Measurements from ENCODE around the gene IFT20. TPM values are rescaled to one million over a fixed set of nuclear protein-coding genes. Genes with fewer than 3 reads are reported as not detected.

The IFT20 gene
- total RNA-seq, 2 experiments from 2014 or later, result 22.2 to 25.7 TPM

- Mint-ChIP-seq H3K4me1 (peaks cover 23% of the 10 kb centered on the region), H3K27me3 (no peaks in the 10 kb centered on the region), H3K9me3 (no peaks in the 10 kb centered on the region), H3K27ac (peak within 1 kb of the TSS; percentile 77), H3K4me3 (peak within 1 kb of the TSS; percentile 90), H3K36me3 (ENCODE audit: low read depth) (no peaks in the 10 kb centered on the region)
- ChIA-PET CTCF (interaction anchor here (0.8 to 1.7 kb wide), 2 partner anchors 13 to 528 kb away, joined by 3 to 7 read pairs; partner anchors contain the start of gene POLDIP2), POLR2A (interaction anchor here (1.6 to 7.6 kb wide), 5 partner anchors 9 to 35 kb away, joined by 7 to 80 read pairs (median 18); partner anchors contain the start of genes IFT20, POLDIP2 and TNFAIP1)
- no peak for DNase-seq
Measured at GRCh38 chr17:28370035-28370743, 34.9 kb upstream of the IFT20 start, which contains the start of gene VTN. VTN (minus strand) TSS chr17:28370307; CDS start chr17:28370203, 104 bp downstream.

DNA sequence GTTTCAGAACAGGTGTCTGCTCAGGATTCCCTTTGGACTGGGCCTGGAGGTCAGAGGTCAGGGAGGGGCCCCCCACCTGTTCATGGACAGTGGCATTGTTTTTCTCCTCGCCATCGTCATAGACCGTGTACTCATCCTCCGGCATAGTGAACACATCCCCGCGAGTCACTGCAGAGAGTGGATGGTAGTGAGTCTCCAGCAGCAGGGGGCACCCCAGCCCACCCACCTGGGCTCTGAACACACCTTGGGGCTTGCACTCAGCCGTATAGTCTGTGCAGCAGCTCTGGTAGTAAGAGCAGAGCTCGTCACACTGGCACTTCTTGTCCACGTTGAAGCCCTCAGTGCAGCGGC is 34.4 kb upstream of the IFT20 start:
- ChIA-PET CTCF (interaction anchor here (1.7 kb wide), 1 partner anchor 12 kb away, joined by 7 read pairs; the partner anchor contains the start of gene POLDIP2), POLR2A (interaction anchor here (2.8 to 7.6 kb wide), 3 partner anchors 11 to 34 kb away, joined by 18 to 80 read pairs (median 43); partner anchors contain the start of genes IFT20, POLDIP2 and TNFAIP1)
- Mint-ChIP-seq H3K27me3 (no peaks in the 10 kb centered on the region), H3K9me3 (no peaks in the 10 kb centered on the region), H3K36me3 (ENCODE audit: low read depth) (no peaks in the 10 kb centered on the region), H3K27ac (no peak overlapping the region), H3K4me3 (no peak overlapping the region), H3K4me1 (peaks cover 21% of the 10 kb centered on the region)
- DNase-seq, result no peak

DNA sequence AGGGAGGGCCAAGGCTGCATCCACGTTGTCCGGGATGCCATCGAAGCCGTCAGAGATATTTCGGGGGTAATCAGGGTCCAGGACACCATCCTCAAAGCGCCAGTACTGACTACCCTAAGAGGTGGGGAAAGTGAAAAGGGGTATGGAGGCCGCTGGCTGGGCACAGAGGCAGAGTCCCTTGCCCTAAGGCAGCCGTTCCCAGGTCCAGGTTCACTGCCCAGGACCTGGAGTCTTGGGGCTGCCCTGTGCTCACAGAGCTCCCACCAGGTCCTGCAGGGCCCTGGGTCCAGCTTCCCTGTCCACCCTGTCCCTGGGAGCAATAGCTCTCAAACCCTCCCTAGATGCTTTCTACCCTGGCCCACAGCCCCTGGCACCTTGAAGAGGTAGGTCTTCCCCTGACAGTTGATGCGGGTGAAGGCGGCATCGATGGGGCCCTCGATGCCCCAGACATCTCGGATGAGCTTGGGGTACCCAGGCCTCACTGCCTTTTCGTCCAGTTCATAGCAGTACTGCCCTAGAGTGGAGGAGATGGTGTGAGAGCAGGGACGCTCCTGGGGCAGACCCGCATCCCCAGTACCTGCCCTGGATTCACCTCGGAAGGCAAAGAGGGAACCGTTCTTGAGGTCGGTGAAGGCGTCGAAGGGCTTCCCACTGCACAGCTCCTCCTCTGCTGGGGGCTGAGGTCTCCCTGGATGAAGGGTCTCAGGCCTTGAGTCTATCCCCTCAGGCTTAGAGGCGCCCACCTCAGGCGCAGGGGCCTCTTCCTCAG is 33.8 kb upstream of the IFT20 start:
- Mint-ChIP-seq H3K9me3 (no peaks in the 10 kb centered on the region), H3K27me3 (no peaks in the 10 kb centered on the region), H3K27ac (no peak overlapping the region), H3K4me1 (peaks cover 21% of the 10 kb centered on the region), H3K4me3 (no peak overlapping the region), H3K36me3 (ENCODE audit: low read depth) (no peaks in the 10 kb centered on the region)
- ChIA-PET POLR2A (interaction anchor here (0.9 to 7.6 kb wide), 4 partner anchors 11 to 34 kb away, joined by 3 to 80 read pairs (median 24); partner anchors contain the start of genes IFT20, POLDIP2 and TNFAIP1), CTCF (interaction anchor here (1.7 kb wide), 1 partner anchor 12 kb away, joined by 7 read pairs; the partner anchor contains the start of gene POLDIP2)
- DNase-seq, result no peak

- no peaks in the 10 kb centered on the region for H3K27me3 Mint-ChIP-seq
- no peaks in the 10 kb centered on the region for H3K36me3 Mint-ChIP-seq (ENCODE audit: low read depth)
- no peak overlapping the region for H3K4me3 Mint-ChIP-seq
- DNase-seq, result no peak
- H3K4me1 Mint-ChIP-seq, result peaks cover 17% of the 10 kb centered on the region
- POLR2A ChIA-PET, result interaction anchor here (0.9 to 7.6 kb wide), 4 partner anchors 10 to 33 kb away, joined by 3 to 80 read pairs (median 24); partner anchors contain the start of genes IFT20, POLDIP2 and TNFAIP1
- H3K27ac Mint-ChIP-seq, result no peak overlapping the region
- no peaks in the 10 kb centered on the region for H3K9me3 Mint-ChIP-seq
- CTCF ChIA-PET, result interaction anchor here (0.7 kb wide), 1 partner anchor 48 kb away, joined by 4 read pairs; no protein-coding TSS in a partner anchor
Measured at GRCh38 chr17:28368306-28368831, 33.1 kb upstream of the IFT20 start.

- no peak for DNase-seq
- CTCF ChIA-PET, result interaction anchor here (0.7 to 1.9 kb wide), 2 partner anchors 9 to 49 kb away, joined by 4 to 7 read pairs; no protein-coding TSS in a partner anchor
- POLR2A ChIA-PET, result interaction anchor here (1.2 to 7.6 kb wide), 3 partner anchors 10 to 32 kb away, joined by 3 to 80 read pairs (median 6); partner anchors contain the start of genes IFT20, POLDIP2 and TNFAIP1
Measured at GRCh38 chr17:28367641-28368305, 32.5 kb upstream of the IFT20 start.

DNA sequence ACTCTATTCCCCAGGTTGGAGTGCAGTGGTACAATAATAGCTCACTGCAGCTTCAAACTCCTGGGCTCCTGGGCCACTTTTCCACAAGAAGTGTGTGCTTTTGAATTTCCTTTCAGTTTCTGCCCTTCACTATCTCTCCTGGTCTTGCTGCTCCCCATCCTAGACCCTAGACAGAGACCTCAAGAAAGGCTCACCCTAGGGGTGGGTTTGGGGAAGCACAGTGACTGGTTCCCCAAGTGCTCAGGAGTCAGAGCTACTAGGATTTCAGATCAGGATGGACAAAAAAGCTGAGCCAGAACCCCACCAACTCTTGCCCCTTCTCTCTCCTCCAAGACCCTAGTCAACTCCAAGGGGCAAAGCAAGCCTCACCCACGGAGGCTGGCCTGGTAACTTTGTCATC is 31.3 kb upstream of the IFT20 start:
- no peak overlapping the region for H3K4me3 Mint-ChIP-seq
- no peaks in the 10 kb centered on the region for H3K27me3 Mint-ChIP-seq
- H3K27ac Mint-ChIP-seq, result no peak overlapping the region
- H3K4me1 Mint-ChIP-seq, result peaks cover 5% of the 10 kb centered on the region
- peaks cover 3% of the 10 kb centered on the region for H3K36me3 Mint-ChIP-seq (ENCODE audit: low read depth)
- DNase-seq, result no peak
- no peaks in the 10 kb centered on the region for H3K9me3 Mint-ChIP-seq
- ChIA-PET POLR2A (interaction anchor here (1.2 to 7.6 kb wide), 3 partner anchors 8 to 31 kb away, joined by 3 to 80 read pairs (median 6); partner anchors contain the start of genes IFT20, POLDIP2 and TNFAIP1), CTCF (interaction anchor here (1.9 kb wide), 1 partner anchor 8 kb away, joined by 7 read pairs; no protein-coding TSS in a partner anchor)

More at GRCh38 chr17:28367641-28368305, 32.5 kb upstream of the IFT20 start:
- Mint-ChIP-seq H3K27ac (no peak overlapping the region), H3K27me3 (no peaks in the 10 kb centered on the region), H3K4me3 (no peak overlapping the region), H3K4me1 (peaks cover 11% of the 10 kb centered on the region), H3K9me3 (no peaks in the 10 kb centered on the region), H3K36me3 (ENCODE audit: low read depth) (no peaks in the 10 kb centered on the region)

DNA sequence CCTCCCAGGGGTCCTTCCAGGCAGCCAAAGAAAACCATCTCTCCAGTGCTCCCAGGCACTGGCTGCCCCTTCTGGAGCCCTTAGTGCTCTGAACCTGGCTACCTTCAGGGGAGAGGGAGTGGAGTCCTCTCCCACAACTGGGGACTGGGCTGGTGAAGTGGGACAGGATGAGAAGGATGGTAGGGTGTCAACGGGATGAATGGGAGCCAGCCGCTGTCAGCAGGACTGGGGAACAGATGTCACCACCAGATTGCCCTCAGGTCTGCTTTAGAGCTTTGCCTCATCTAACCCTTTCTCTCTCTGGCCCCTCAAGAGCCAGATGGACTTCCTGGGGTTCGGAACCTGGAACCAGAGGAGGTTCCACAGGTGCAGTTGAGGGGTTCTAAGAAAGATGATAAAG is 30.2 kb upstream of the IFT20 start:
- Mint-ChIP-seq H3K4me3 (no peak overlapping the region), H3K9me3 (no peaks in the 10 kb centered on the region), H3K27me3 (no peaks in the 10 kb centered on the region), H3K36me3 (ENCODE audit: low read depth) (peaks cover 12% of the 10 kb centered on the region), H3K27ac (no peak overlapping the region), H3K4me1 (no peaks in the 10 kb centered on the region)
- no peak for DNase-seq
- ChIA-PET CTCF (no interaction called here), POLR2A (no interaction called here)

DNA sequence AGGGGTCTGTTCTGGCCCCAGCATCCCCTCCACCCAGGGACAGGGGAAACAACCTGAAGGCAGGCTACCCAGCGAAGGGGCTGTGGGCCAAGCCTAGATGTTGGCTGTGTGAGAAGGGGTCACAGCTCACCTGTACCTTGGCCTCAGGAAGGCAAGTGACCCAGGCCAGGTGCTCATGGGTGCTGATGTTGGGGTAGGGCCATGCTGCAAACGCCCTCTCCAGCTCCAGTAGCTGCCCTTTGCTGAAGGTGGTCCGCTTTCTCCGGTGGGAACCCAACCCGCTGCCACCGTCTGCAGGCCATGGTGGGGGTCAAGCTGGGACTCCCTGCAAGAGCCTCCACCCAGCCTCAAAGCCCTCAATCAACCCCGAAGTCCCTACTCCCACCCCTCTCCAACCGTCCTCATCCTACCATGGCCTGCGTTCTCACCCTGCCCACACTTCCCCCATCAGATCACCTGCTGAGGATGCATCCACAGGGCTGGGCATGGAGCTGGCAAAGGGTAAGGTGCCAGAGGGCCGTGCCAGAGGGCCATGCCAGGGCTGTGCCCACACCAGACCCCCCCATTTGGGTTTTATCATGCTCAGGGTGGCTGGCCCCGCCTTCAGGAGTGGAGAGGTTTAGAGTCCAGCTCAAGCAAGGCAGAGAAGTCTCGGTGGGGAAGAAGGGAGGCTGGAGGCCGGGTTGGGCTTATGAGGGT is 29.5 kb upstream of the IFT20 start, which contains the start of gene SEBOX:
TSS of gene SEBOX (minus strand) at position 535 of the 699 bp plus-strand sequence. CDS start at position 487, 48 bp downstream.
- DNase-seq, result no peak
- H3K9me3 Mint-ChIP-seq, result no peaks in the 10 kb centered on the region
- H3K36me3 Mint-ChIP-seq (ENCODE audit: low read depth), result peaks cover 17% of the 10 kb centered on the region
- ChIA-PET CTCF (no interaction called here), POLR2A (interaction anchor here (1.1 kb wide), 1 partner anchor 29 kb away, joined by 6 read pairs; the partner anchor contains the start of genes IFT20 and TNFAIP1)
- H3K4me3 Mint-ChIP-seq, result no peak within 1 kb of the TSS
- H3K27me3 Mint-ChIP-seq, result no peaks in the 10 kb centered on the region
- no peak within 1 kb of the TSS for H3K27ac Mint-ChIP-seq
- no peaks in the 10 kb centered on the region for H3K4me1 Mint-ChIP-seq

- ChIA-PET POLR2A (interaction anchor here (1.0 to 1.1 kb wide), 2 partner anchors 17 to 28 kb away, joined by 4 to 6 read pairs; partner anchors contain the start of genes IFT20 and TNFAIP1), CTCF (no interaction called here)
- H3K9me3 Mint-ChIP-seq, result no peaks in the 10 kb centered on the region
- H3K27ac Mint-ChIP-seq, result no peak overlapping the region
- no peak for DNase-seq
- H3K4me1 Mint-ChIP-seq, result peaks cover 4% of the 10 kb centered on the region
- peaks cover 22% of the 10 kb centered on the region for H3K36me3 Mint-ChIP-seq (ENCODE audit: low read depth)
- H3K4me3 Mint-ChIP-seq, result no peak overlapping the region
- no peaks in the 10 kb centered on the region for H3K27me3 Mint-ChIP-seq
Measured at GRCh38 chr17:28363776-28364650, 28.7 kb upstream of the IFT20 start.

DNA sequence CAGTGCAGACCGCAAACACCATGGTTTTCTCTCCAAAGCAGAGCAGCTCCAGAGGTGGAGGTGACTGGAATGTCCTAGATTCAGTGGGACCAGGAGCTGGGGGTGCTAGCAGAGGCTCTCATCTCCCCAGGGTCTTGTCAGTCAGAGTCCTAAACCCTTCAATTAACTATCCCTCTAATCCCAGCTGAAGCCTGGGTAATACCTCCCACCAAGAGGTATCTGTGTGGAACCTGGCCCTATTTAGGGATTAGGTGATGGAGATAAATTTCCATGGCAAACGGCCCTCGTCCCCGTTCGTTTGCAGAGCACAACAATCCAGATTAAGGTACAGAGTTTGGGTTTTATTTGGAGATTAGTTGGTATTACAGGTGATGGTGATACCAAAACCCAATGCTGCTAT is 27.9 kb upstream of the IFT20 start:
- no peak for DNase-seq
- Mint-ChIP-seq H3K36me3 (ENCODE audit: low read depth) (peaks cover 22% of the 10 kb centered on the region), H3K27ac (no peak overlapping the region), H3K9me3 (no peaks in the 10 kb centered on the region), H3K27me3 (no peaks in the 10 kb centered on the region), H3K4me3 (no peak overlapping the region), H3K4me1 (peaks cover 12% of the 10 kb centered on the region)
- ChIA-PET CTCF (no interaction called here), POLR2A (interaction anchor here (1.0 kb wide), 1 partner anchor 18 kb away, joined by 4 read pairs; no protein-coding TSS in a partner anchor)

DNA sequence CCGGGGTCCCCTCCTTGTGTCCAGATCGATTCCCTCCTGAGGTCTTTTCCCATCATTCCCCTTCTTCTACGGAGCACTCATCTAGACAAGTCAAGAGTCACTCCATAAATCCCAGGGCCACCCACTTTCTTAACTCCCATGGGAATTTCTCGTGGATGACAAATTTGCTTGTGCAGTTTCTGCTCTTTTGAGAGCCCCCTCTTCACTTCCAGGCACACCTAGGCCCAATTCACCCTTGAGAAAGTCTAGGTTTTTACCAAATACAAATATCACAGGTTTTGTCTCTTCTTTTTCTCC is 22.6 kb upstream of the IFT20 start:
- Mint-ChIP-seq H3K9me3 (no peaks in the 10 kb centered on the region), H3K27me3 (no peaks in the 10 kb centered on the region), H3K36me3 (ENCODE audit: low read depth) (peaks cover 38% of the 10 kb centered on the region), H3K4me1 (peaks cover 38% of the 10 kb centered on the region), H3K27ac (peak overlapping the region; percentile 86), H3K4me3 (peak overlapping the region; percentile 95)
- no peak for DNase-seq
- ChIA-PET CTCF (interaction anchor here (0.7 to 4.3 kb wide), 8 partner anchors 9 to 182 kb away, joined by 3 to 36 read pairs (median 3); partner anchors contain the start of genes IFT20, TNFAIP1 and VTN), POLR2A (interaction anchor here (0.7 to 6.1 kb wide), 17 partner anchors 10 to 317 kb away, joined by 3 to 91 read pairs (median 6); partner anchors contain the start of genes BLTP2, IFT20, SARM1 and SPAG5)
